ENCODE results near the gene KIF2C.
"Not testable (repeated sequence)": the region's sequence is repeated elsewhere in the genome, so short reads cannot be mapped to it uniquely, and the experiment has no call there.

The KIF2C gene

GRCh38 chr1:44719318-44719717, 20.3 kb upstream of the KIF2C start:
- no peak for DNase-seq (ENCODE audit: low read depth)

- DNase-seq (ENCODE audit: low read depth) = no peak
Measured at GRCh38 chr1:44720281-44720680, 19.4 kb upstream of the KIF2C start.

GRCh38 chr1:44721485-44722361, 17.9 kb upstream of the KIF2C start:
- DNase-seq (ENCODE audit: low read depth) = peak; percentile 64

- no peak for DNase-seq (ENCODE audit: low read depth)
Measured at GRCh38 chr1:44723064-44723463, 16.6 kb upstream of the KIF2C start.

GRCh38 chr1:44723496-44724295, 15.9 kb upstream of the KIF2C start:
- DNase-seq (ENCODE audit: low read depth) = no peak

- no peak for DNase-seq (ENCODE audit: low read depth)
Measured at GRCh38 chr1:44724296-44724954, 15.2 kb upstream of the KIF2C start.

- no peak for DNase-seq (ENCODE audit: low read depth)
Measured at GRCh38 chr1:44724955-44725698, 14.5 kb upstream of the KIF2C start.

- peak; percentile 88 for DNase-seq (ENCODE audit: low read depth)
Measured at GRCh38 chr1:44730741-44731512, 8.7 kb upstream of the KIF2C start, which contains the start of gene RNU5D-1. RNU5D-1 (minus strand) TSS chr1:44731170.

- no peak for DNase-seq (ENCODE audit: low read depth)
Measured at GRCh38 chr1:44733365-44733764, 6.3 kb upstream of the KIF2C start.

- DNase-seq (ENCODE audit: low read depth) = no peak
Measured at GRCh38 chr1:44733784-44734183, 5.9 kb upstream of the KIF2C start.

- DNase-seq (ENCODE audit: low read depth) = no peak
Measured at GRCh38 chr1:44735992-44736391, 3.6 kb upstream of the KIF2C start.

- not testable (repeated sequence) for DNase-seq (ENCODE audit: low read depth)
Measured at GRCh38 chr1:44738953-44739306, 707 bp upstream of the KIF2C start.

- no peak for DNase-seq (ENCODE audit: low read depth)
Measured at GRCh38 chr1:44740179-44740617, 561 bp downstream of the KIF2C start.

- no peak for DNase-seq (ENCODE audit: low read depth)
Measured at GRCh38 chr1:44743211-44743610, 3.6 kb downstream of the KIF2C start.

- DNase-seq (ENCODE audit: low read depth) = no peak
Measured at GRCh38 chr1:44747878-44748277, 8.2 kb downstream of the KIF2C start.

GRCh38 chr1:44757420-44757819, 17.8 kb downstream of the KIF2C start:
- DNase-seq (ENCODE audit: low read depth) = no peak

GRCh38 chr1:44759077-44759476, 19.4 kb downstream of the KIF2C start:
- no peak for DNase-seq (ENCODE audit: low read depth)

- no peak for DNase-seq (ENCODE audit: low read depth)
Measured at GRCh38 chr1:44760876-44761275, 21.2 kb downstream of the KIF2C start.

- DNase-seq (ENCODE audit: low read depth) = not testable (repeated sequence)
Measured at GRCh38 chr1:44766421-44766820, 26.8 kb downstream of the KIF2C start.

- peak; percentile 85 for DNase-seq (ENCODE audit: low read depth)
Measured at GRCh38 chr1:44775078-44775929, 35.7 kb downstream of the KIF2C start, which contains the start of gene RPS8. RPS8 (plus strand) TSS chr1:44775540; CDS start chr1:44775597, 57 bp downstream.

Data from activated T-helper 9 cell treated with anti-CD3 and anti-CD28 coated beads, Interleukin-2, amount 50 U/mL, for 16 hours (primary cell).